Omental fat pad (tissue), 4 donors: ENCODE data around the gene GALNT4. TPM values are rescaled to one million over a fixed set of nuclear protein-coding genes. Genes with fewer than 3 reads are reported as not detected.

Experiments used
- ATAC-seq: fragments of 150-250 bp; one replicate; pipeline ENCODE4 v1.9.1; 2016; ENCODE audit warnings: mild to moderate bottlenecking, moderate library complexity; ENCODE audit not compliant: low FRiP score
- DNase-seq: peaks from one replicate; pipeline ENCODE4 v3.0.0-alpha.2; 2019; ENCODE audit warnings: low spot score
- total RNA-seq, 4 donors: library from RNA; depleted of rRNA; stranded (reverse); fragments of >200 nt; gene quantifications; one replicate each; pipeline ENCODE4 v1.1.0, GENCODE V29; 2016
- TF ChIP-seq, protein P1 (sequence below), 3 donors: fragments of 450-650 bp; IDR thresholded peaks; one replicate each; pipeline ENCODE4 v1.5.1; 2016 to 2017; ENCODE audit warnings: antibody characterized with exemption in 3 of 3, mild to moderate bottlenecking in 3 of 3, moderate library complexity in 2 of 3

GALNT4 gene
- total RNA-seq, 4 donors from 2014 or later = 7.5 to 16.6 (median 9.8) TPM

GRCh38 chr12:89538897-89539296, 14.3 kb upstream of the GALNT4 start:
- TF ChIP-seq, protein P1, sequence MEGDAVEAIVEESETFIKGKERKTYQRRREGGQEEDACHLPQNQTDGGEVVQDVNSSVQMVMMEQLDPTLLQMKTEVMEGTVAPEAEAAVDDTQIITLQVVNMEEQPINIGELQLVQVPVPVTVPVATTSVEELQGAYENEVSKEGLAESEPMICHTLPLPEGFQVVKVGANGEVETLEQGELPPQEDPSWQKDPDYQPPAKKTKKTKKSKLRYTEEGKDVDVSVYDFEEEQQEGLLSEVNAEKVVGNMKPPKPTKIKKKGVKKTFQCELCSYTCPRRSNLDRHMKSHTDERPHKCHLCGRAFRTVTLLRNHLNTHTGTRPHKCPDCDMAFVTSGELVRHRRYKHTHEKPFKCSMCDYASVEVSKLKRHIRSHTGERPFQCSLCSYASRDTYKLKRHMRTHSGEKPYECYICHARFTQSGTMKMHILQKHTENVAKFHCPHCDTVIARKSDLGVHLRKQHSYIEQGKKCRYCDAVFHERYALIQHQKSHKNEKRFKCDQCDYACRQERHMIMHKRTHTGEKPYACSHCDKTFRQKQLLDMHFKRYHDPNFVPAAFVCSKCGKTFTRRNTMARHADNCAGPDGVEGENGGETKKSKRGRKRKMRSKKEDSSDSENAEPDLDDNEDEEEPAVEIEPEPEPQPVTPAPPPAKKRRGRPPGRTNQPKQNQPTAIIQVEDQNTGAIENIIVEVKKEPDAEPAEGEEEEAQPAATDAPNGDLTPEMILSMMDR (IDR thresholded peaks at IDR 0.05) = no peak
- ATAC-seq = no peak
- no peak for DNase-seq

DNA sequence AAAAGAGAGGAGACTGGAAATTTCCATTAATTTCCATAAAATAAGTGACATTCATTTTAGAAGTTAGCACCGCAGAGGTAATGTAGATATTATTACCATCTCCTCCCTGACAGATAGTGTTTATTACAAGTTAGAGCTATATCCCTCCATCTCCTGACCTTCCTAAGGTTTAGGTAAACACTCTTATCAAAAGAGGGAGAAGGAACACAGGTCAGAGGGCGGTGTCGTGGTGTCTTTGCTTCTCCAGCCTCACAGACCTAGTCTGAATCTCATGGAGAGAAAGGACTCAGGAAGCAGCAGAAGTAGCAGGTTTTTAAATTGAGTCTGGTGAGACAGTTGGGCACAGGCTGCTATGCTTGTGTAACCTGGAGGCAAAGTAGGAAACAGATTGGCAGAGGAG, 12.8 kb upstream of the GALNT4 start:
- no peak for DNase-seq
- TF ChIP-seq, protein P1 (IDR thresholded peaks at IDR 0.05) = no peak

DNA sequence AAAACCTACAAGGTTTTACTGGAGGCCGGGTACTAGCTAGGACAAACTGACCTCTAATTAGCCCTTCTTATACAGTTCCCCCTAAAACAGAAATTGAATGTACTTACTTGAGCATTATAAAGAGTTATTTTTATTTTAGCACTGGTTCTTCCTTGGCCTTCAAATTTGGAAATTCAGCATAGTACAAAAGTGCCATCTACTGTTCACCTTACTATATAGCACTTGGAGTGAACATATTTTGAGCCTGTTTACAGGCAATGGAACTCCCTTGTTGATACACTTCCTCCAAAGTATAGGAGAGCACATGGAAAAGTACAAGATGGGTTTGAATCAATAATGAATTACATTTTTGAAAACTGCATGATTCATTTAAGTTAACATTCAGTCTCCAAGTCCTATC, 5.1 kb upstream of the GALNT4 start:
- TF ChIP-seq, protein P1 (IDR thresholded peaks at IDR 0.05) = no peak
- DNase-seq = no peak
- no peak for ATAC-seq

More for the DNA sequence above, 12.8 kb upstream of the GALNT4 start:
- ATAC-seq = no peak

GRCh38 chr12:89528434-89528833, 3.8 kb upstream of the GALNT4 start:
- TF ChIP-seq, protein P1 (IDR thresholded peaks at IDR 0.05) = no peak
- no peak for DNase-seq
- no peak for ATAC-seq

GRCh38 chr12:89525824-89526770, 1.5 kb upstream of the GALNT4 start, which contains the start of gene POC1B:
Gene POC1B (minus strand): TSS chr12:89526047. CDS start chr12:89525895, 152 bp downstream.
- ATAC-seq = peak; percentile 66
- TF ChIP-seq, protein P1 (IDR thresholded peaks at IDR 0.05) = no peak
- DNase-seq = peak; percentile 41

GRCh38 chr12:89525305-89525823, 768 bp upstream of the GALNT4 start:
- ATAC-seq (peak; percentile 27), DNase-seq (peak; percentile 27)
- TF ChIP-seq, protein P1 (IDR thresholded peaks at IDR 0.05) = no peak
